A375 (cell line): Measurements from ENCODE around the gene LRRD1. TPM values are rescaled to one million over a fixed set of nuclear protein-coding genes. Genes with fewer than 3 reads are reported as not detected.

Source experiments
- small RNA-seq: library from RNA; depleted of rRNA; stranded (forward); fragments of <200 nt; gene quantifications from one replicate; pipeline ENCODE3, GENCODE V24; 2014
- total RNA-seq: library from RNA; depleted of rRNA; stranded (reverse); fragments of >200 nt; shearing (Covaris generic); gene quantifications from 2 replicates; pipeline ENCODE4 v1.2.3, GENCODE V29; 2014; rRNA removed

LRRD1 gene
- 0.15 and 0.48 TPM in 2 replicates for total RNA-seq

DNA sequence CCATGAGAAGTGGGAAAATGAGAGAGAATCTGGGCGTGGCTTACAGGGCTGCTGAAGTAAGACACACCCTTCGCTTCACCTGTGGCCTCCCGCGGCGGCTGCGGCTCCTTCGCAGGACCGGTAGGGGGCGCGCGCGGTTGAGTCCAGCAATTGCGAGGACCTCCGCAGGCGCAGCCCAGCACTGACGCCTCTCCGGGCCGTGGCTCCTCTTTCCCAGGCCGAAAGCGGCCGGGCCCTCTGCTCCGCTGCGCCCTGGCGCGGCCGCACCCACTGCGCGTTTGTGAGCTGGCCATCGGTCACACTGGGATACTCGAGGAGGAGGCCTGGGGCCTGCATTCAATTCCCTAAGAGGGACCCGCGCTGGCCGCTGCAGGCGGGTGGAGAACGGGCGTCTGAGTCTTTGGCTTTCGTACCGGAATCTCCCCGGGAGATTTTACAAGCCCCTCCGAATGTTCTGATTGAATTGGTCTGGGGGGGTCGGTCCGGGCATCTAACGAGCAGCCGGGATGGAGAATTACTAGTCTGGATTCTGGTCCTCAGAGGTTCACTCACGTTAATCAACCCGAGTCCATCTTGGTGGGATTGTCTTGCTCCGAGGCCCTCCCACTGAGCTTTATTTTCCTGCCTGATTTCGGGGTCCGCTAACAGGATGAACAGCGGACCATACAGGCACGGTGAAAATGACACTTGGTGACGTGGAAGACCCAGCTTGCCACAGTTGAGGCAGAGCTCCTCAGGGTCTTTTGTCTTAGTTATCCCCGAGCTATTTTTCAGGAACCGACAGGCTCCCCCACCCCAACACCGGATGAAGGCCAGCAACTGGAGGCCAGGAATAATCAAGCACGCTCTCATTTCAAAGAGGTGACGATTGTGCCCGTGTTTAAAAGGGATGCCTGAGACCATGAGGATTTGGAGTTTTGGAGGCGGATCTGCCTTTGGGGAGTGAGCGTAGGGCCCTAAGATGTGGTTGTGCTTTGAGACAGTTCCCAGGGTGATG is at the start of gene LRRD1:
LRRD1 (minus strand) TSS at position 215 of the 997 bp plus-strand sequence. CDS start 13,940 bp downstream, outside the sequence.

DNA sequence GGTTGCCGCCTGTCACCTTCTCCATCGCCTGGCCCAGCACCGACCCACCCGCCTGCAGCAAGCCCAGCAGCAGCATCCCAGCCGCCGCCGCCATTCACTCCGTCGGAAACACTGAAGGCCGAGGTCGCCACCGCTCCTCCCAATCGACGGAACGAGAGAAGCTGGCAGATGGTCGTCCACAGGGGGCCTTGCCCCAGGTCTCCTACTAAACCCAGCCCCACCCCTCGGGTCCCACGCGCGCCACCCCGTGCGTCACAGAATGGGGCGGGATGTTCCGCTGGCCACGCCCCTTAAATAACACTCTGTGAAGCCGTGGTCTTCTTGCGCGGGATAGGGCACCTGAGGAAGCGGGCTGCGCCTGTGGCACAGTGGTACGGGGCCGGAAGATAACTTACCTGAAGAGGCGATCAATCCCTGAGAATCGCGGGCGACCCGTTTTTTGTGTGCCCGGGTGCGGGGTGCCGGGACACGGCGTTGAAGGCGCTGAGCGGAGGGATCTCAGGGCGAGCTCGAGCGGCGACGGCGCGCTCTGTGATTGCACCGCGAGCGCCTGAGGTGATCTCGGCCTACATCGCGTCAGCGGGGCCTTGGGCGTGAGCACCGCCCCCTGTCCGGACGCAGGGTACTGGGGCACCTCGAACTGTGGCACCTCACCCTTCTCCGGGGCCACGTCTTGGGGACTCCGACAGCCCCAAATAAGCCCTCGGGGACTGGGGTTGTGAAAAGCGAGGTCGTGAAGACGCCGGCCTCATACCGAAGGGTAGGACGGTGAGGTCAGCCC is 44.5 kb downstream of the LRRD1 start, which contains the start of gene CYP51A1:
CYP51A1 (minus strand) TSS at position 207 of the 781 bp plus-strand sequence; CDS start at position 94, 113 bp downstream.

Small RNA genes within 50 kb of the gene (small RNA-seq; reads per million reads assigned to genes)
- gene MIR1285-1 (not detected), gene RF00019 (not detected)

Other genes starting within 250 kb of the LRRD1 start
- gene AKAP9, start 238.3 kb downstream of the LRRD1 start, total RNA-seq, result 51.9 and 57.1 TPM in 2 replicates
- 33.6 and 34.6 TPM in 2 replicates for gene CYP51A1, start 44.7 kb downstream of the LRRD1 start, total RNA-seq
- gene KRIT1, start 66.8 kb upstream of the LRRD1 start, total RNA-seq, result 47.8 and 48.0 TPM in 2 replicates
- gene ANKIB1, start 66.8 kb upstream of the LRRD1 start, total RNA-seq, result 22.7 and 24.0 TPM in 2 replicates